Smooth muscle cell (in vitro differentiated cells): Measurements from ENCODE around the gene GNB5. TPM values are rescaled to one million over a fixed set of nuclear protein-coding genes. Genes with fewer than 3 reads are reported as not detected.
"Not testable (repeated sequence)": the region's sequence is repeated elsewhere in the genome, so short reads cannot be mapped to it uniquely, and the experiment has no call there.

Experiments
- DNase-seq: peaks from one replicate; lab custom pipeline; 2025; ENCODE audit not compliant: unreplicated experiment; lab: John Stamatoyannopoulos, UW
- H2AFZ ChIP-seq: fragments of 200-600 bp; sonication (generic); 2 replicates; pipeline ENCODE4 v1.6.0; 2016; ENCODE audit warnings: antibody characterized with exemption, low read depth, mild to moderate bottlenecking
- H3F3A ChIP-seq: fragments of 200-600 bp; sonication (generic); 2 replicates; pipeline ENCODE4 v1.6.0; 2017; ENCODE audit warnings: antibody characterized with exemption, low read depth
- H3K27ac ChIP-seq: fragments of 200-600 bp; sonication (generic); 2 replicates; pipeline ENCODE4 v1.5.1; 2016; ENCODE audit warnings: low read depth, mild to moderate bottlenecking
- H3K27me3 ChIP-seq: fragments of 200-600 bp; sonication (generic); 2 replicates; pipeline ENCODE4 v1.6.1; 2016; ENCODE audit warnings: low read depth, mild to moderate bottlenecking
- H3K36me3 ChIP-seq: fragments of 200-600 bp; sonication (generic); 2 replicates; pipeline ENCODE4 v1.5.1; 2016; ENCODE audit warnings: low read depth
- H3K4me1 ChIP-seq: fragments of 200-600 bp; sonication (generic); 2 replicates; pipeline ENCODE4 v1.5.1; 2016; ENCODE audit warnings: low read depth
- H3K4me2 ChIP-seq: fragments of 200-600 bp; sonication (generic); 2 replicates; pipeline ENCODE4 v1.6.0; 2016; ENCODE audit warnings: mild to moderate bottlenecking
- H3K4me3 ChIP-seq: fragments of 200-600 bp; sonication (generic); 2 replicates; pipeline ENCODE4 v1.5.1; 2016; ENCODE audit warnings: mild to moderate bottlenecking
- H3K79me2 ChIP-seq: fragments of 200-600 bp; sonication (generic); 2 replicates; pipeline ENCODE4 v1.6.0; 2016; ENCODE audit warnings: low read depth, mild to moderate bottlenecking
- H3K9ac ChIP-seq: fragments of 200-600 bp; sonication (generic); 2 replicates; pipeline ENCODE4 v1.6.0; 2016; ENCODE audit warnings: low read depth
- H3K9me3 ChIP-seq: fragments of 200-600 bp; sonication (generic); replicated peaks from 2 replicates; pipeline ENCODE4 v1.5.1; 2016; ENCODE audit warnings: low read depth
- H4K20me1 ChIP-seq: fragments of 200-600 bp; sonication (generic); 2 replicates; pipeline ENCODE4 v1.6.0; 2016; ENCODE audit warnings: low read depth
- WGBS: methylation state at CpG from one replicate; pipeline ENCODE4 v1.1.7; 2016; ENCODE audit warnings: low lambda C conversion rate; 5-methylcytosine and 5-hydroxymethylcytosine counted together
- polyA plus RNA-seq: library from polyadenylated mRNA; unstranded; fragments of >200 nt; fragmentation: Nextera tagmentation; extraction: Ambion mirVana; gene quantifications from 2 replicates; pipeline ENCODE4 v1.2.1, GENCODE V29; 2016
- total RNA-seq: library from RNA; depleted of rRNA; stranded (reverse); fragments of >200 nt; gene quantifications from 2 replicates; pipeline ENCODE4 v1.2.3, GENCODE V29; 2014
- TF ChIP-seq, protein P1 (sequence below): fragments of 200-600 bp; sonication (generic); IDR thresholded peaks from 2 replicates; pipeline ENCODE4 v1.5.1; 2017; ENCODE audit warnings: borderline replicate concordance, mild to moderate bottlenecking, antibody characterized with exemption; ENCODE audit not compliant: insufficient read depth, poor library complexity, severe bottlenecking

GNB5 gene
- total and polyA plus RNA-seq, 2 experiments from 2014 or later, result 14.0 to 25.1 TPM

DNA sequence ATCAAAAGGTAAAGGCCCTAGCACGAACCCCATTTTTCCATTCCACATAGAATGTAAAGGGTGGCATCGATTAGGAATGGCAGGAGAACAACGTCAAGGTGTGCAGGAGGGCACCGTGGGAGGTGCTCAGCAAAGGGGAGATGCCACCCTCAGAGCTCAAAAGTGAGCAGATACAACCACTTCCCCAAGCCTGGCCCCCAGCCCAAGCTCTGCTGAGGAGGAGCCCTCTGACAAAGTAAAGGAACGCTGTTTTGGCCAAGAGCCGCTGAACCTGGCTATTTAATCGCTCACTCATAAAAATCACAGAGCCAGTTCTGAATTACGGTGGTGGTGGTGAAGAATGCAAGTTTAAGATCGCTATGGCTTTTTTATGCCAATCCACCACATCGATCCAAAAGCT is 12.4 kb downstream of the GNB5 start:
- Histone ChIP-seq H3K36me3 (no peaks in the 10 kb centered on the region), H3K4me1 (no peaks in the 10 kb centered on the region), H3K9ac (peak overlapping the region; percentile 63), H3K79me2 (no peaks in the 10 kb centered on the region), H3K4me2 (peak overlapping the region; percentile 88), H3K27ac (peak overlapping the region; percentile 11), H3F3A (no peaks in the 10 kb centered on the region), H2AFZ (peak overlapping the region; percentile 98), H3K9me3 (no peaks in the 10 kb centered on the region), H3K4me3 (peak overlapping the region; percentile 62), H3K27me3 (no peaks in the 10 kb centered on the region), H4K20me1 (no peaks in the 10 kb centered on the region)
- WGBS, result 28% methylated on average over 10 of the region's 10 CpGs
- TF ChIP-seq, protein P1, sequence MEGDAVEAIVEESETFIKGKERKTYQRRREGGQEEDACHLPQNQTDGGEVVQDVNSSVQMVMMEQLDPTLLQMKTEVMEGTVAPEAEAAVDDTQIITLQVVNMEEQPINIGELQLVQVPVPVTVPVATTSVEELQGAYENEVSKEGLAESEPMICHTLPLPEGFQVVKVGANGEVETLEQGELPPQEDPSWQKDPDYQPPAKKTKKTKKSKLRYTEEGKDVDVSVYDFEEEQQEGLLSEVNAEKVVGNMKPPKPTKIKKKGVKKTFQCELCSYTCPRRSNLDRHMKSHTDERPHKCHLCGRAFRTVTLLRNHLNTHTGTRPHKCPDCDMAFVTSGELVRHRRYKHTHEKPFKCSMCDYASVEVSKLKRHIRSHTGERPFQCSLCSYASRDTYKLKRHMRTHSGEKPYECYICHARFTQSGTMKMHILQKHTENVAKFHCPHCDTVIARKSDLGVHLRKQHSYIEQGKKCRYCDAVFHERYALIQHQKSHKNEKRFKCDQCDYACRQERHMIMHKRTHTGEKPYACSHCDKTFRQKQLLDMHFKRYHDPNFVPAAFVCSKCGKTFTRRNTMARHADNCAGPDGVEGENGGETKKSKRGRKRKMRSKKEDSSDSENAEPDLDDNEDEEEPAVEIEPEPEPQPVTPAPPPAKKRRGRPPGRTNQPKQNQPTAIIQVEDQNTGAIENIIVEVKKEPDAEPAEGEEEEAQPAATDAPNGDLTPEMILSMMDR, result no peak
- DNase-seq, result no peak

DNA sequence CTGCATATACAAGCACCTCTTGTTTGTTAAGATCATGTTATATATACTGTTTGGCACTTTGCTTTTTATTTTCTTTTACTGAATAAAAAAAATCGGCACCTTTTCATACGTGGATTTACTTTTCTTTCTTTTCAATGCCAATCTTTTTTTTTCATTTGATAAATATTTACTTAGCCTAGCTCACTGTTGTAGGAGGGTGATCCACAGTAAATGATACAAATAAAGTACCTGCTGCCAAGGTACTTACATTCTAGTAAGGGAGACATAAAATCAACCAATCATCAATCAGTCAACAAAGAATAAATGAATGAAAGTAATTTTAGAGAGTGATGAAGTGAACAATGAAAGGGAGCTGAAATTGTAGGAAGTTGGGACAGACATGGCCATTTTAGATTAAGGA is 18.3 kb downstream of the GNB5 start:
- Histone ChIP-seq H4K20me1 (no peaks in the 10 kb centered on the region), H3K4me1 (no peaks in the 10 kb centered on the region), H3F3A (no peaks in the 10 kb centered on the region), H3K79me2 (peaks cover 4% of the 10 kb centered on the region), H3K36me3 (no peaks in the 10 kb centered on the region), H2AFZ (no peak overlapping the region), H3K27ac (no peak overlapping the region), H3K4me3 (no peak overlapping the region), H3K9me3 (no peaks in the 10 kb centered on the region), H3K27me3 (no peaks in the 10 kb centered on the region), H3K4me2 (no peak overlapping the region), H3K9ac (no peak overlapping the region)
- no peak for DNase-seq
- TF ChIP-seq, protein P1, result no peak
- WGBS, result 91% methylated on average over 2 of the region's 2 CpGs

DNA sequence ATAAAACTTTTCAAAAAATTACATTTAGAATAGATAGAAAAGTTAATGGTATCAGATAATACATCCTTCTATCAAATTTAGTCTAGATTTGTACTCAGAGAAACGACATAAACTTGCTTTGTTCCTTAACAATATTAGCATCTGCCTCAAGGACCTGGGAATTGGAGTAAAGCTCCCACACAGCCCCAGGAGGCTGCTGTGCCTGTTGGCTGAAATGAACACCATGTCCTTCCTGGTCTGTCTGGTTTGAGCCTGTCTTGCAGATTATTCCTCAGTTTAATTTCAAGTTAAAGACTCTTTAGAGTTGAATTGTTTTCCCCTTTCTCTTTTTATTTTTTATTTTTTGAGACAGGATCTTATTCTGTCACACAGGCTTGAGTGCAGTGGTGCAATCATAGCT is 19.4 kb downstream of the GNB5 start:
- WGBS, result 26% methylated on average over 1 of the region's 1 CpG
- no peaks in the 10 kb centered on the region for H3K36me3 ChIP-seq
- DNase-seq, result no peak

DNA sequence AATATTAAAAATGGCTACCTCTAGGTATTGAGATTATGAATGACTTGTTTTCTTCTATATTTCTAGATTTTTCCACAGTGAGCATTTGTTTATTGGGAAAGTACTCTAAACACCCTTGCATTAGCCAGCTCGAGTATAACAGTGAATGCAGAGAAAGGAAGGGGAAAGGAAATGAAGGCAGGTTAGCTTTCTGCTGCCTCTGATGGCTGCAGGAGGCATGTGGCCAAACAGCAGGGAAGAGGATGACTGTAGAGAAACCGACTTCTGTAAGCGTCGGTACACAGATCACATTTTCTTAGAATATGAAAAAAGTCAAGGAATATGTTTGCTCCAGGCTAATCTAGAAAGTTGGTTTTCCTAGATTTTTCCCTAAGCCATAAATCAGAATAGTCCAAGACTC is 19.8 kb downstream of the GNB5 start:
- WGBS, result 56% methylated on average over 4 of the region's 4 CpGs
- TF ChIP-seq, protein P1, result no peak
- Histone ChIP-seq H3K79me2 (peaks cover 4% of the 10 kb centered on the region), H4K20me1 (no peaks in the 10 kb centered on the region), H3K9me3 (no peaks in the 10 kb centered on the region), H3F3A (no peaks in the 10 kb centered on the region), H3K4me1 (no peaks in the 10 kb centered on the region), H3K9ac (no peak overlapping the region), H2AFZ (no peak overlapping the region), H3K36me3 (no peaks in the 10 kb centered on the region), H3K27ac (no peak overlapping the region), H3K27me3 (no peaks in the 10 kb centered on the region), H3K4me3 (no peak overlapping the region), H3K4me2 (no peak overlapping the region)
- DNase-seq, result no peak

More for the DNA sequence above, 19.4 kb downstream of the GNB5 start:
- no peaks in the 10 kb centered on the region for H3F3A ChIP-seq
- no peaks in the 10 kb centered on the region for H4K20me1 ChIP-seq
- H3K9ac ChIP-seq, result no peak overlapping the region
- H3K27ac ChIP-seq, result no peak overlapping the region
- H3K4me2 ChIP-seq, result no peak overlapping the region
- no peaks in the 10 kb centered on the region for H3K9me3 ChIP-seq
- H3K79me2 ChIP-seq, result peaks cover 4% of the 10 kb centered on the region
- H3K27me3 ChIP-seq, result no peaks in the 10 kb centered on the region
- no peak overlapping the region for H3K4me3 ChIP-seq
- no peak overlapping the region for H2AFZ ChIP-seq
- TF ChIP-seq, protein P1, result no peak
- H3K4me1 ChIP-seq, result no peaks in the 10 kb centered on the region

DNA sequence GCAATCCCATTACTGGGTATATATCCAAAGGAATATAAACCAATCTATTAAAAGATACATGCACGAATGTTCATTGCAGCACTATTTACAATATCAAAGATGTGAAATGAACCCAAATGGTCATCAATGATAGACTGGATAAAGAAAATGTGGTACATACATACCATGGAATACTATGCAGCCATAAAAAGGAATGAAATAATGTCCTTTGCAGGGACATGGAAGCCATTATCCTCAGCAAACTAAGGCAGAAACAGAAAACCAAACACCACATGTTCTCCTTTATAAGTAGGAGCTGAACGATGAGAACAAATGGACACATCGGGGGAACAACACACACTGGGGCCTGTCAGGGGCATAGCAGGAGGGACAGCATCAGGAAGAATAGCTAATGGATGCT is 21.0 kb downstream of the GNB5 start:
- WGBS, result 97% methylated on average over 3 of the region's 3 CpGs
- not testable (repeated sequence) for H2AFZ ChIP-seq, H3K9ac ChIP-seq, H3K36me3 ChIP-seq, H3K4me1 ChIP-seq, H3K27ac ChIP-seq, H3K27me3 ChIP-seq, H3K4me2 ChIP-seq, H3K79me2 ChIP-seq, H4K20me1 ChIP-seq, H3K4me3 ChIP-seq, H3K9me3 ChIP-seq, H3F3A ChIP-seq, DNase-seq

DNA sequence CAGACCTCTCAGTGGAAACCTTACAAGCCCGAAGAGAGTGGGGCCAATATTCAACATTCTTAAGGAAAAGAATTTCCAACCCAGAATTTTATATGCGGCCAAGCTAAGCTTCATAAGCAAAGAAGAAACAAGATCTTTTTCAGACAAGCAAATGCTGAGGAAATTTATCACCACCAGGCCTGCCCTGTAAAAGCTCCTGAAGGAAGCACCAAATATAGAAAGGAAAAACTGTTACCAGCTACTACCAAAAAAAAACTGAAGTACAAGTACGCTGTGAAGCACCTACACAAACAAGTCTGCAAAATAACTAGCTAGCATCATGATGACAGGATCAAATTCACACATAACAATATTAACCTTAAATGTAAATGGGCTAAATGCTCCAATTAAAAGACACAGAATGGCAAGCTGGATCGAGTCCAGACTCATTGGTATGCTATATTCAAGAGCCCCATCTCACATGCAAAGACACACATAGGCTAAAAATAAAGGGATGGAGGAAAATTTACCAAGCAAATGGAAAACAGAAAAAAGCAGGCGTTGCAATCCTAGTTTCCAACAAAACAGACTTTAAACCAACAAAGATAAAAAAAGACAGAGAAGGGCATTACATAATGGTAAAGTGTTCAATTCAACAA is 25.6 kb downstream of the GNB5 start:
- H3K27me3 ChIP-seq, H3K4me2 ChIP-seq, H3K9me3 ChIP-seq, H3K9ac ChIP-seq, H3K79me2 ChIP-seq, DNase-seq, H4K20me1 ChIP-seq, H3K4me3 ChIP-seq, H3F3A ChIP-seq, H3K4me1 ChIP-seq, H2AFZ ChIP-seq, H3K36me3 ChIP-seq, H3K27ac ChIP-seq: not testable (repeated sequence)
- 75% methylated on average over 5 of the region's 5 CpGs for WGBS
